Body of pancreas (tissue), 4 donors: ENCODE results near the gene HAND1.

Experiments used
- POLR2A ChIP-seq, 3 donors: fragments of 450-650 bp; IDR thresholded peaks; one replicate each; pipeline ENCODE4 v1.6.1; 2016; ENCODE audit warnings: antibody characterized with exemption in 3 of 3, mild to moderate bottlenecking in 2 of 3
- TF ChIP-seq, protein P1 (sequence below), 7 experiments: fragments of 450-650 bp in 4 of 7; fragments of 200-600 bp in 3 of 7; sonication (generic) in 3 of 7; IDR thresholded peaks; one replicate each; pipeline ENCODE4 v1.5.1; 2016 to 2019; ENCODE audit warnings: antibody characterized with exemption in 7 of 7

DNA sequence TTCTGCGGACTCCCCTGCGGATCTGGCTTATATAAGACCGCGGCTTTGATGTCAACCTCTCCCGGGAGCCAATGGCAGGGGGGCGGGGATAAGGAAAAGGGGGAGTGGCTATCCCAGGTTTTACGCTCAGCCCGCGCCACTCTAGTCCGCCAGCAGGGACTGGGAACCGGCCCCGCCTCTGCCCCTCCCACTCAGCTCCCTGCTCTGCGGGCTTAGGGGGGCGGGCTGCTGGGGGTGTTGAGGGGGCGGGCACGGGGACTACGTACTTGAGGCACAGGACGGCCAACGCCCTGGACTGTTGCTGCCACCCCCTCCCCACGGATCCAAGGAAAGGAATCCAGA is at the start of gene HAND1:
- TF ChIP-seq POLR2A (IDR thresholded peaks at IDR 0.05), result no peak
- TF ChIP-seq, protein P1, sequence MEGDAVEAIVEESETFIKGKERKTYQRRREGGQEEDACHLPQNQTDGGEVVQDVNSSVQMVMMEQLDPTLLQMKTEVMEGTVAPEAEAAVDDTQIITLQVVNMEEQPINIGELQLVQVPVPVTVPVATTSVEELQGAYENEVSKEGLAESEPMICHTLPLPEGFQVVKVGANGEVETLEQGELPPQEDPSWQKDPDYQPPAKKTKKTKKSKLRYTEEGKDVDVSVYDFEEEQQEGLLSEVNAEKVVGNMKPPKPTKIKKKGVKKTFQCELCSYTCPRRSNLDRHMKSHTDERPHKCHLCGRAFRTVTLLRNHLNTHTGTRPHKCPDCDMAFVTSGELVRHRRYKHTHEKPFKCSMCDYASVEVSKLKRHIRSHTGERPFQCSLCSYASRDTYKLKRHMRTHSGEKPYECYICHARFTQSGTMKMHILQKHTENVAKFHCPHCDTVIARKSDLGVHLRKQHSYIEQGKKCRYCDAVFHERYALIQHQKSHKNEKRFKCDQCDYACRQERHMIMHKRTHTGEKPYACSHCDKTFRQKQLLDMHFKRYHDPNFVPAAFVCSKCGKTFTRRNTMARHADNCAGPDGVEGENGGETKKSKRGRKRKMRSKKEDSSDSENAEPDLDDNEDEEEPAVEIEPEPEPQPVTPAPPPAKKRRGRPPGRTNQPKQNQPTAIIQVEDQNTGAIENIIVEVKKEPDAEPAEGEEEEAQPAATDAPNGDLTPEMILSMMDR (IDR thresholded peaks at IDR 0.05), result peak in 1 of 7 experiments; percentile 18
